ENCODE measurements around the gene FAM229A. TPM values are rescaled to one million over a fixed set of nuclear protein-coding genes. Genes with fewer than 3 reads are reported as not detected.

Gene FAM229A
- polyA plus RNA-seq, 2 of the 4 experiments (the other 2 are of a cell fraction): 3.5 to 5.6 TPM

GRCh38 chr1:32380057-32380456 is 17.8 kb upstream of the FAM229A start:
- H3K27ac ChIP-seq: no peak overlapping the region
- no peak for FAIRE-seq
- TF ChIP-seq HOXB5 (CRISPR knock-in tag; IDR thresholded peaks at IDR 0.05): no peak
- TF ChIP-seq EHF (CRISPR knock-in tag; IDR thresholded peaks at IDR 0.05): no peak
- TF ChIP-seq NFE2L2 (conservative IDR thresholded peaks at IDR 0.05; ENCODE audit: low read length): no peak
- TF ChIP-seq CEBPB (IDR thresholded peaks at IDR 0.05): no peak
- no peak for TF ChIP-seq ZC3H11A (IDR thresholded peaks at IDR 0.05)
- TF ChIP-seq FOXS1 (CRISPR knock-in tag; IDR thresholded peaks at IDR 0.05): no peak
- no peak for TF ChIP-seq RCOR1 (IDR thresholded peaks at IDR 0.05; ENCODE audit: low read depth, low read length)
- H3K4me3 ChIP-seq: no peak overlapping the region
- no peak for DNase-seq (ENCODE audit: low read depth in 1 of 2, low spot score in 1 of 2)
- ChIA-PET CTCF (interaction anchor here (1.5 kb wide), 1 partner anchor 21 kb away, joined by 4 read pairs; no protein-coding TSS in a partner anchor), POLR2A (no interaction called here)
- ATAC-seq: no peak
- 94% methylated on average over 9 of the region's 9 CpGs for WGBS (ENCODE audit: missing lambda C conversion rate)
- no peak overlapping the region for H3K4me2 ChIP-seq
- H3K9me3 ChIP-seq: no peaks in the 10 kb centered on the region
- H3K4me1 ChIP-seq: no peaks in the 10 kb centered on the region

GRCh38 chr1:32377541-32378220 is 15.4 kb upstream of the FAM229A start:
- Histone ChIP-seq H3K4me2 (no peak overlapping the region), H3K4me3 (no peak overlapping the region), H3K4me1 (no peaks in the 10 kb centered on the region), H3K27ac (no peak overlapping the region), H3K9me3 (no peaks in the 10 kb centered on the region)
- ChIA-PET POLR2A (interaction anchor here (1.3 kb wide), 1 partner anchor 42 kb away, joined by 5 read pairs; the partner anchor contains the start of gene MARCKSL1), CTCF (no interaction called here)
- ATAC-seq (no peak), DNase-seq (ENCODE audit: low read depth in 1 of 2, low spot score in 1 of 2) (no peak), FAIRE-seq (no peak)
- WGBS (ENCODE audit: missing lambda C conversion rate): 90% methylated on average over 12 of the region's 12 CpGs
- no peak for TF ChIP-seq ZFP36 (IDR thresholded peaks at IDR 0.05; ENCODE audit: borderline replicate concordance, partially characterized antibody)
- TF ChIP-seq RNF2 (IDR thresholded peaks at IDR 0.05; ENCODE audit: borderline replicate concordance, low read depth): no peak
- TF ChIP-seq POLR2A (IDR thresholded peaks at IDR 0.05; ENCODE audit: low read length): no peak
- TF ChIP-seq HOXB13 (CRISPR knock-in tag; IDR thresholded peaks at IDR 0.05; ENCODE audit: low read depth): no peak
- no peak for TF ChIP-seq SMC3 (IDR thresholded peaks at IDR 0.05)
- TF ChIP-seq NFE2L2 (conservative IDR thresholded peaks at IDR 0.05; ENCODE audit: low read length): no peak
- TF ChIP-seq EHF (CRISPR knock-in tag; IDR thresholded peaks at IDR 0.05): no peak
- no peak for TF ChIP-seq ESRRA (IDR thresholded peaks at IDR 0.05; ENCODE audit: borderline replicate concordance, low read length)
- TF ChIP-seq MAFK (IDR thresholded peaks at IDR 0.05; ENCODE audit: partially characterized antibody): no peak
- no peak for TF ChIP-seq SREBF2 (IDR thresholded peaks at IDR 0.05)
- no peak for TF ChIP-seq FOSL2 (IDR thresholded peaks at IDR 0.05)
- no peak for TF ChIP-seq FOSL2 (CRISPR knock-in tag; IDR thresholded peaks at IDR 0.05)
- TF ChIP-seq, protein P1, sequence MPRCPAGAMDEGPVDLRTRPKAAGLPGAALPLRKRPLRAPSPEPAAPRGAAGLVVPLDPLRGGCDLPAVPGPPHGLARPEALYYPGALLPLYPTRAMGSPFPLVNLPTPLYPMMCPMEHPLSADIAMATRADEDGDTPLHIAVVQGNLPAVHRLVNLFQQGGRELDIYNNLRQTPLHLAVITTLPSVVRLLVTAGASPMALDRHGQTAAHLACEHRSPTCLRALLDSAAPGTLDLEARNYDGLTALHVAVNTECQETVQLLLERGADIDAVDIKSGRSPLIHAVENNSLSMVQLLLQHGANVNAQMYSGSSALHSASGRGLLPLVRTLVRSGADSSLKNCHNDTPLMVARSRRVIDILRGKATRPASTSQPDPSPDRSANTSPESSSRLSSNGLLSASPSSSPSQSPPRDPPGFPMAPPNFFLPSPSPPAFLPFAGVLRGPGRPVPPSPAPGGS (IDR thresholded peaks at IDR 0.05): no peak

GRCh38 chr1:32376199-32376598 is 13.9 kb upstream of the FAM229A start:
- ChIA-PET POLR2A (no interaction called here), CTCF (no interaction called here)
- 93% methylated on average over 11 of the region's 11 CpGs for WGBS (ENCODE audit: missing lambda C conversion rate)
- H3K4me1 ChIP-seq: no peaks in the 10 kb centered on the region
- no peaks in the 10 kb centered on the region for H3K9me3 ChIP-seq
- TF ChIP-seq POLR2A (IDR thresholded peaks at IDR 0.05; ENCODE audit: low read length): no peak
- no peak for TF ChIP-seq RNF2 (IDR thresholded peaks at IDR 0.05; ENCODE audit: borderline replicate concordance, low read depth)
- no peak for TF ChIP-seq CBX2 (IDR thresholded peaks at IDR 0.05; ENCODE audit: borderline replicate concordance, low read depth)
- TF ChIP-seq HOXB5 (CRISPR knock-in tag; IDR thresholded peaks at IDR 0.05): no peak
- TF ChIP-seq CHD4 (IDR thresholded peaks at IDR 0.05; ENCODE audit: borderline replicate concordance): no peak
- H3K4me2 ChIP-seq: no peak overlapping the region
- H3K27ac ChIP-seq: no peak overlapping the region
- no peak for FAIRE-seq
- no peak for DNase-seq (ENCODE audit: low read depth in 1 of 2, low spot score in 1 of 2)
- ATAC-seq: no peak
- no peak overlapping the region for H3K4me3 ChIP-seq

DNA sequence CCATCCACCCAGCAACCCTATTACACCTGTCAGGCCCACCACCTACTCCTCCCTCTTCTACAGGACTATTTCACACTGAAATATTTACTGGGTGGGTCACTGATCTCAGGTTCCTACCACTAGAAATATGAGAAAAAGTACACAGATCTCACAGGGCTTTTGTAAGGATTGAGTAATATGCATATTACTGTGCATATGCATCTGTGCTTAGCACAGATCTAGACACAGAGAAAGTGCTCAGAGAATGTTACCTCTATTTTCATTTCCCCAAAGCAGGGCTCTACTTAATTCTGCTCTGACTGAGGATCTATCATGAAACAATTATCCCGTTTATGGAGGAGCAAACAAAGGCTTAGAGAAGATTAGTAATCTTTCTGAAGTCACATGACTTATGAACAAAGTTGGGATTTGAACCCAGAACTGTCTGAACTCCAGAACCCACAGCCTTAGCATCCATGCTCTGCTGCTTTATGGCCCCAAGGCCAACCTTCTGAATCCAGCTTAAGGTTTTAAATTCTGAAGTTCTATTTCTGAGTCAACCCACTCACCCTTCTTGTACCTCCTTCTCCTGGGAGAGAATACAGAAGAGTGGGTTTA is 11.8 kb upstream of the FAM229A start:
- ChIA-PET CTCF (no interaction called here), POLR2A (no interaction called here)
- Histone ChIP-seq H3K27ac (no peak overlapping the region), H3K9me3 (no peaks in the 10 kb centered on the region), H3K4me3 (no peak overlapping the region), H3K4me1 (no peaks in the 10 kb centered on the region), H3K4me2 (no peak overlapping the region)
- 58% methylated on average over 1 of the region's 1 CpG for WGBS (ENCODE audit: missing lambda C conversion rate)
- ATAC-seq (no peak), DNase-seq (ENCODE audit: low read depth in 1 of 2, low spot score in 1 of 2) (no peak), FAIRE-seq (no peak)
- TF ChIP-seq FOSB (CRISPR knock-in tag; IDR thresholded peaks at IDR 0.05) (no peak), ESRRA (IDR thresholded peaks at IDR 0.05; ENCODE audit: borderline replicate concordance, low read length) (no peak), JUNB (IDR thresholded peaks at IDR 0.05) (no peak), POLR2AphosphoS2 (conservative IDR thresholded peaks at IDR 0.05; ENCODE audit: low read length) (no peak), MAX (IDR thresholded peaks at IDR 0.05) (no peak), ZFP36 (IDR thresholded peaks at IDR 0.05; ENCODE audit: borderline replicate concordance, partially characterized antibody) (no peak)
- TF ChIP-seq, protein P1 (IDR thresholded peaks at IDR 0.05): no peak

Measured in A549 (cell line).